K562 (cell line): ENCODE results near the gene ZFYVE28. TPM values are rescaled to one million over a fixed set of nuclear protein-coding genes. Genes with fewer than 3 reads are reported as not detected.
A peak's percentile ranks its signal among the peaks of the same experiment; 100 is the strongest.

Experiments
- GATAD2B ChIP-seq: fragments of 450-650 bp; IDR thresholded peaks from 2 replicates; pipeline ENCODE4 v1.6.1; 2017; ENCODE audit warnings: mild to moderate bottlenecking, borderline replicate concordance
- MECOM ChIP-seq: fragments of 250-450 bp; sonication (Bioruptor Pico); IDR thresholded peaks from 2 replicates; pipeline ENCODE4 v1.8.0; 2022; ENCODE audit warnings: inconsistent platforms
- NONO ChIP-seq, 2 experiments: fragments of 200-400 bp in 1 of 2; fragments of 450-650 bp in 1 of 2; formaldehyde crosslinking in 1 of 2; IDR thresholded peaks; 2 replicates each; pipeline ENCODE4 v1.6.1; 2017; ENCODE audit warnings: low read depth in 2 of 2, mild to moderate bottlenecking in 2 of 2, moderate library complexity in 2 of 2, low read length in 1 of 2
- NR3C1 ChIP-seq: sonication (generic); formaldehyde crosslinking; IDR thresholded peaks from 2 replicates; pipeline ENCODE4 v1.8.1; 2022; ENCODE audit warnings: missing genetic modification reagents
- RBM17 ChIP-seq: fragments of 200-400 bp; formaldehyde crosslinking; IDR thresholded peaks from 2 replicates; pipeline ENCODE4 v1.6.1; 2017; ENCODE audit warnings: low read depth, mild to moderate bottlenecking, low read length, borderline replicate concordance
- RBM22 ChIP-seq: fragments of 200-400 bp; formaldehyde crosslinking; IDR thresholded peaks from 2 replicates; pipeline ENCODE4 v1.6.1; 2018; ENCODE audit warnings: low read length, low read depth; ENCODE audit not compliant: poor library complexity, severe bottlenecking
- SIN3A ChIP-seq, 2 experiments: fragments of 150-350 bp in 1 of 2; IDR thresholded peaks; 2 replicates each; pipeline ENCODE4 v1.6.1; 2011 to 2016; ENCODE audit warnings: borderline replicate concordance in 2 of 2, low read depth in 2 of 2, low read length in 2 of 2, mild to moderate bottlenecking in 2 of 2, moderate library complexity in 2 of 2; ENCODE audit not compliant: control insufficient read depth in 1 of 2
- TAF15 ChIP-seq: fragments of 200-400 bp; formaldehyde crosslinking; IDR thresholded peaks from 2 replicates; pipeline ENCODE4 v1.6.1; 2017; ENCODE audit warnings: mild to moderate bottlenecking, low read depth, low read length, moderate library complexity
- TEAD4 ChIP-seq, 2 experiments: sonication (generic) in 1 of 2; formaldehyde crosslinking in 1 of 2; IDR thresholded peaks; 2 replicates each; pipeline versions ENCODE4 v1.6.1 to v1.8.0; 2012 to 2022; ENCODE audit warnings: borderline replicate concordance in 1 of 2, inconsistent platforms in 1 of 2, low read length in 1 of 2, mild to moderate bottlenecking in 1 of 2, missing genetic modification reagents in 1 of 2
- YY1 ChIP-seq, 3 experiments: IDR thresholded peaks; 2 replicates each; pipeline ENCODE4 v1.6.1; 2011; ENCODE audit warnings: low read length in 2 of 3, mild to moderate bottlenecking in 2 of 3, moderate library complexity in 2 of 3, borderline replicate concordance in 1 of 3, control low read depth in 1 of 3, low read depth in 1 of 3; ENCODE audit not compliant: insufficient read depth in 3 of 3, insufficient replicate concordance in 2 of 3, control insufficient read depth in 1 of 3, insufficient read length in 1 of 3; ENCODE audit errors: extremely low read depth in 1 of 3
- ZBTB7A ChIP-seq: IDR thresholded peaks from 2 replicates; pipeline ENCODE4 v1.6.1; 2011; ENCODE audit warnings: low read depth, mild to moderate bottlenecking, low read length, moderate library complexity, borderline replicate concordance; ENCODE audit not compliant: control insufficient read depth
- polyA plus RNA-seq, 8 experiments: library from polyadenylated mRNA; depleted of rRNA in 4 of 8; stranded (reverse) in 5 of 8; unstranded in 3 of 8; fragments of >200 nt; fragmentation: Nextera tagmentation in 2 of 8; fragmentation: Illumina TruSeq in 1 of 8; extraction: Ambion mirVana in 2 of 8; extraction: Trizol in 1 of 8; gene quantifications; 2 replicates each; pipeline versions ENCODE4 v1.2.1 to v1.2.3, GENCODE V29; 2011 to 2014; ENCODE audit warnings: inconsistent platforms in 1 of 8, missing spikeins in 1 of 8
- total RNA-seq, 7 experiments: library from RNA; depleted of rRNA in 6 of 7; stranded (reverse); fragments of >200 nt in 6 of 7; fragmentation: Illumina TruSeq in 2 of 7; extraction: Trizol in 2 of 7; gene quantifications; 2 replicates each; pipeline versions ENCODE4 v1.2.1 to v1.2.3, GENCODE V29; 2011 to 2021; ENCODE audit warnings: low replicate concordance in 1 of 7
- TF ChIP-seq, protein P1 (sequence below): IDR thresholded peaks from 2 replicates; pipeline ENCODE4 v1.6.1; 2011; ENCODE audit warnings: borderline replicate concordance, low read depth, mild to moderate bottlenecking, moderate library complexity, low read length; ENCODE audit not compliant: insufficient read depth, poor library complexity, severe bottlenecking
- TF ChIP-seq, protein P2 (sequence below): sonication (generic); formaldehyde crosslinking; IDR thresholded peaks from 2 replicates; pipeline ENCODE4 v1.8.0; 2022; ENCODE audit warnings: mild to moderate bottlenecking, missing genetic modification reagents
- TF ChIP-seq, protein P3 (sequence below): conservative IDR thresholded peaks from 2 replicates; pipeline ENCODE4 v1.6.1; 2011; ENCODE audit warnings: low read depth, mild to moderate bottlenecking, low read length; ENCODE audit not compliant: control insufficient read depth
- TF ChIP-seq, protein P4 (sequence below): sonication (generic); formaldehyde crosslinking; IDR thresholded peaks from 2 replicates; pipeline ENCODE4 v1.9.0; 2022; ENCODE audit warnings: mild to moderate bottlenecking, missing genetic modification reagents
- TF ChIP-seq, protein P5 (sequence below): sonication (generic); formaldehyde crosslinking; IDR thresholded peaks from 2 replicates; pipeline ENCODE4 v1.8.1; 2023; ENCODE audit warnings: mild to moderate bottlenecking, missing genetic modification reagents

The ZFYVE28 gene
- total and polyA plus RNA-seq, 9 of the 15 experiments (the other 6 are each of a cell fraction or from before 2014, with no cell fraction given) = 1.3 to 24.8 (median 8.9) TPM

DNA sequence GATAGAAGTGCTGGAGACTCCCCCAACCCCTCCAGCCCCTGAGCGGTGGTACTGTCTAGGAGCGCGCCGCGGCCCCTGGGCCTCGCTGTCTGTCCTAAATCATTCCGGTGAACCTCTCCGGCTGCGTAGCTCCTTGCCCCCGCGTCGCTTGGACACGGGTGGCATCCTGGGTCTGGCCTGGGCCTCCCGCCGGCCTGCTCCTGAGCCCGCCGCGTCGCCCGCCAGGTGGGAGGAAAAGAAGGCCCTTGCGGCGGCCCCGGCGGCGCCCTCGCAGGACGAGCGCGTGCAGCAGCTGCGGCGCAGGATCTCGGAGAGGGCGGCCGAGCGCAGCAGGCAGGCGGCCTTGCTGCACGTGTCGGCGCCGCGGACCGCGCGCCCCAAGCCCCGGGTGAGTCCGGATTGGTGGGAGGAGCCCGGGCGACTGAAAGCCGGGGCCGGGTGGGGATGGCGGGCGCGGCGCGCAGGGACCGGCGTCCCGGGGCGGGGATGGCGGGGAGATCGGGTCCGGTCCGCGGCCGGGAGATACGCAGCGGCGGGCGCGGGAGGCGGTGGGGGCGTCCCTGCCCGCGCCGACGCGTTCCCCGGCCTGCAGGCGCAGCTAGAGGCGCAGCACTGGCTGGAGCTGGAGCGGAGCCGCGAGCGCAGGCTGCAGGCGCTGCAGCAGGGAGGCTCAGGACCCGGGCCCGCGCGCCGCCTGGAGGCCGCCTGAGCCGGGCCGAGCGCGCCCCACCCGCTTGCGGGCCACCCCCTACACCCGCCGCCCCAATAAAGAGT, 44.0 kb upstream of the ZFYVE28 start (continued):
- peak; percentile 63; the same call in 1 of the 2 replicates for TF ChIP-seq ZBTB7A
- peak; percentile 77; the same call in 1 of the 2 replicates for TF ChIP-seq NR3C1 (CRISPR knock-in tag)
- TF ChIP-seq TEAD4 (IDR thresholded peaks at IDR 0.05; ENCODE audit: low read length) = no peak
- peak; percentile 74; the same call in 1 of the 2 replicates for TF ChIP-seq TEAD4 (CRISPR knock-in tag; IDR thresholded peaks at IDR 0.05; ENCODE audit: borderline replicate concordance)
- TF ChIP-seq, protein P1, sequence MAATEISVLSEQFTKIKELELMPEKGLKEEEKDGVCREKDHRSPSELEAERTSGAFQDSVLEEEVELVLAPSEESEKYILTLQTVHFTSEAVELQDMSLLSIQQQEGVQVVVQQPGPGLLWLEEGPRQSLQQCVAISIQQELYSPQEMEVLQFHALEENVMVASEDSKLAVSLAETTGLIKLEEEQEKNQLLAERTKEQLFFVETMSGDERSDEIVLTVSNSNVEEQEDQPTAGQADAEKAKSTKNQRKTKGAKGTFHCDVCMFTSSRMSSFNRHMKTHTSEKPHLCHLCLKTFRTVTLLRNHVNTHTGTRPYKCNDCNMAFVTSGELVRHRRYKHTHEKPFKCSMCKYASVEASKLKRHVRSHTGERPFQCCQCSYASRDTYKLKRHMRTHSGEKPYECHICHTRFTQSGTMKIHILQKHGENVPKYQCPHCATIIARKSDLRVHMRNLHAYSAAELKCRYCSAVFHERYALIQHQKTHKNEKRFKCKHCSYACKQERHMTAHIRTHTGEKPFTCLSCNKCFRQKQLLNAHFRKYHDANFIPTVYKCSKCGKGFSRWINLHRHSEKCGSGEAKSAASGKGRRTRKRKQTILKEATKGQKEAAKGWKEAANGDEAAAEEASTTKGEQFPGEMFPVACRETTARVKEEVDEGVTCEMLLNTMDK = peak; percentile 53
- TF ChIP-seq, protein P2, sequence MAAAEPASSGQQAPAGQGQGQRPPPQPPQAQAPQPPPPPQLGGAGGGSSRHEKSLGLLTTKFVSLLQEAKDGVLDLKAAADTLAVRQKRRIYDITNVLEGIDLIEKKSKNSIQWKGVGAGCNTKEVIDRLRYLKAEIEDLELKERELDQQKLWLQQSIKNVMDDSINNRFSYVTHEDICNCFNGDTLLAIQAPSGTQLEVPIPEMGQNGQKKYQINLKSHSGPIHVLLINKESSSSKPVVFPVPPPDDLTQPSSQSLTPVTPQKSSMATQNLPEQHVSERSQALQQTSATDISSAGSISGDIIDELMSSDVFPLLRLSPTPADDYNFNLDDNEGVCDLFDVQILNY = peak; percentile 47; the same call in 1 of the 2 replicates
- TF ChIP-seq NONO (IDR thresholded peaks at IDR 0.05; ENCODE audit: low read depth in 2 of 2, low read length in 1 of 2) = peak in 1 of 2 experiments; percentile 28; a peak in 1 of 4 replicates
- no peak for TF ChIP-seq MECOM (CRISPR knock-in tag)
- TF ChIP-seq, protein P3, sequence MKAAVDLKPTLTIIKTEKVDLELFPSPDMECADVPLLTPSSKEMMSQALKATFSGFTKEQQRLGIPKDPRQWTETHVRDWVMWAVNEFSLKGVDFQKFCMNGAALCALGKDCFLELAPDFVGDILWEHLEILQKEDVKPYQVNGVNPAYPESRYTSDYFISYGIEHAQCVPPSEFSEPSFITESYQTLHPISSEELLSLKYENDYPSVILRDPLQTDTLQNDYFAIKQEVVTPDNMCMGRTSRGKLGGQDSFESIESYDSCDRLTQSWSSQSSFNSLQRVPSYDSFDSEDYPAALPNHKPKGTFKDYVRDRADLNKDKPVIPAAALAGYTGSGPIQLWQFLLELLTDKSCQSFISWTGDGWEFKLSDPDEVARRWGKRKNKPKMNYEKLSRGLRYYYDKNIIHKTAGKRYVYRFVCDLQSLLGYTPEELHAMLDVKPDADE = peak; percentile 58; the same call in 1 of the 2 replicates
- TF ChIP-seq, protein P4, sequence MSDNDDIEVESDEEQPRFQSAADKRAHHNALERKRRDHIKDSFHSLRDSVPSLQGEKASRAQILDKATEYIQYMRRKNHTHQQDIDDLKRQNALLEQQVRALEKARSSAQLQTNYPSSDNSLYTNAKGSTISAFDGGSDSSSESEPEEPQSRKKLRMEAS = peak; percentile 89
- TF ChIP-seq RBM22 = peak; percentile 27
- TF ChIP-seq GATAD2B = peak; percentile 67; the same call in 1 of the 2 replicates
- TF ChIP-seq SIN3A (IDR thresholded peaks at IDR 0.05; ENCODE audit: borderline replicate concordance in 2 of 2, control insufficient read depth in 1 of 2, low read depth in 2 of 2, low read length in 2 of 2) = peak in 1 of 2 experiments; percentile 30; a peak in 1 of 4 replicates
- TF ChIP-seq RBM17 = no peak
- TF ChIP-seq, protein P5, sequence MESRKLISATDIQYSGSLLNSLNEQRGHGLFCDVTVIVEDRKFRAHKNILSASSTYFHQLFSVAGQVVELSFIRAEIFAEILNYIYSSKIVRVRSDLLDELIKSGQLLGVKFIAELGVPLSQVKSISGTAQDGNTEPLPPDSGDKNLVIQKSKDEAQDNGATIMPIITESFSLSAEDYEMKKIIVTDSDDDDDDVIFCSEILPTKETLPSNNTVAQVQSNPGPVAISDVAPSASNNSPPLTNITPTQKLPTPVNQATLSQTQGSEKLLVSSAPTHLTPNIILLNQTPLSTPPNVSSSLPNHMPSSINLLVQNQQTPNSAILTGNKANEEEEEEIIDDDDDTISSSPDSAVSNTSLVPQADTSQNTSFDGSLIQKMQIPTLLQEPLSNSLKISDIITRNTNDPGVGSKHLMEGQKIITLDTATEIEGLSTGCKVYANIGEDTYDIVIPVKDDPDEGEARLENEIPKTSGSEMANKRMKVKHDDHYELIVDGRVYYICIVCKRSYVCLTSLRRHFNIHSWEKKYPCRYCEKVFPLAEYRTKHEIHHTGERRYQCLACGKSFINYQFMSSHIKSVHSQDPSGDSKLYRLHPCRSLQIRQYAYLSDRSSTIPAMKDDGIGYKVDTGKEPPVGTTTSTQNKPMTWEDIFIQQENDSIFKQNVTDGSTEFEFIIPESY (CRISPR knock-in tag) = peak; percentile 60; the same call in 1 of the 2 replicates
- peak in 2 of 3 experiments; percentile 10 to 48 for TF ChIP-seq YY1 (IDR thresholded peaks at IDR 0.05; ENCODE audit: borderline replicate concordance in 1 of 3, control insufficient read depth in 1 of 3, extremely low read depth in 1 of 3, insufficient read depth in 3 of 3, insufficient read length in 1 of 3, insufficient replicate concordance in 2 of 3, low read depth in 1 of 3, low read length in 2 of 3)
- no peak for TF ChIP-seq TAF15
